Endothelial cell of umbilical vein (primary cell): Measurements from ENCODE around the gene SBDS. TPM values are rescaled to one million over a fixed set of nuclear protein-coding genes. Genes with fewer than 3 reads are reported as not detected.

Experiments
- BruUV-seq: library from RNA; stranded (reverse); fragments of 400-500 nt; replicated peaks from 2 replicates; lab custom pipeline; 2021; lab: Mats Ljungman, UMichigan
- CTCF ChIA-PET: fragments of 300-600, 350-600 bp; sonication (Branson Sonifier 250); formaldehyde crosslinking; loops from one replicate; lab custom pipeline; 2021; ENCODE audit warnings: antibody characterized with exemption, inconsistent platforms; lab: Charles Lee
- POLR2A ChIA-PET: fragments of 300-600, 350-600 bp; sonication (Branson Sonifier 250); formaldehyde crosslinking; loops from one replicate; lab custom pipeline; 2021; ENCODE audit warnings: antibody characterized with exemption, inconsistent platforms; lab: Charles Lee
- DNase-seq: peaks from one replicate; pipeline ENCODE4 v3.0.0-alpha.2; 2011; ENCODE audit warnings: low read depth, low spot score
- FAIRE-seq: peaks from 2 replicates; lab custom pipeline; 2011; peaks lifted over from hg19 to GRCh38; lab: Jason Lieb, UNC
- H2AFZ ChIP-seq: 2 replicates; pipeline ENCODE4 v1.6.0; 2012; ENCODE audit warnings: low read depth, low read length, control low read depth, inconsistent platforms
- H3K27ac ChIP-seq: 2 replicates; pipeline ENCODE4 v1.5.1; 2011; ENCODE audit warnings: low read depth, mild to moderate bottlenecking, control low read depth, low read length, moderate library complexity; ENCODE audit not compliant: insufficient read depth
- H3K27me3 ChIP-seq, 2 experiments: 2 replicates each; pipeline versions ENCODE4 v1.6.0 to v1.6.1; 2011; ENCODE audit warnings: low read length in 2 of 2, mixed read lengths in 1 of 2; ENCODE audit not compliant: control insufficient read depth in 2 of 2, insufficient read depth in 2 of 2
- H3K36me3 ChIP-seq, 2 experiments: 2 replicates in 1 of 2; 3 replicates in 1 of 2; pipeline ENCODE4 v1.5.1; 2011; ENCODE audit warnings: low read length in 2 of 2, mild to moderate bottlenecking in 1 of 2, moderate library complexity in 1 of 2; ENCODE audit not compliant: control insufficient read depth in 2 of 2, insufficient read depth in 2 of 2; ENCODE audit errors: extremely low read depth in 1 of 2
- H3K4me1 ChIP-seq: 3 replicates; pipeline ENCODE4 v1.5.1; 2011; ENCODE audit warnings: mild to moderate bottlenecking, low read length; ENCODE audit not compliant: control insufficient read depth, insufficient read depth; ENCODE audit errors: extremely low read depth
- H3K4me2 ChIP-seq: 2 replicates; pipeline ENCODE4 v1.6.1; 2011; ENCODE audit warnings: low read length, control low read depth, mixed read lengths; ENCODE audit not compliant: insufficient read depth
- H3K4me3 ChIP-seq, 3 experiments: fragments of 200-600 bp in 1 of 3; sonication (generic), shearing (Covaris generic) in 1 of 3; replicated peaks in 1 of 3; 2 replicates each; pipeline ENCODE4 v1.5.1; 2011 to 2016; ENCODE audit warnings: control low read depth in 3 of 3, low read length in 3 of 3, mild to moderate bottlenecking in 2 of 3, inconsistent platforms in 1 of 3, low read depth in 1 of 3, moderate library complexity in 1 of 3; ENCODE audit not compliant: insufficient read depth in 1 of 3
- H3K79me2 ChIP-seq: 2 replicates; pipeline ENCODE4 v1.6.0; 2012; ENCODE audit warnings: low read length, inconsistent platforms; ENCODE audit not compliant: control insufficient read depth, insufficient read depth
- H3K9ac ChIP-seq: replicated peaks from 2 replicates; pipeline ENCODE3; 2011; ENCODE audit warnings: low read length, control low read depth; ENCODE audit not compliant: insufficient read depth; ENCODE audit errors: extremely low read depth
- H3K9me1 ChIP-seq: replicated peaks from 3 replicates; pipeline ENCODE4 v1.6.0; 2011; ENCODE audit warnings: mild to moderate bottlenecking, low read length; ENCODE audit not compliant: control insufficient read depth, insufficient read depth; ENCODE audit errors: extremely low read depth
- H3K9me3 ChIP-seq: replicated peaks from 2 replicates; pipeline ENCODE4 v1.5.1; 2012; ENCODE audit warnings: low read length, inconsistent platforms; ENCODE audit not compliant: control insufficient read depth, insufficient read depth
- H4K20me1 ChIP-seq: replicated peaks from 2 replicates; pipeline ENCODE3; 2011; ENCODE audit warnings: mild to moderate bottlenecking, low read length; ENCODE audit not compliant: control insufficient read depth, insufficient read depth; ENCODE audit errors: extremely low read depth
- CTCF ChIP-seq, 2 donors: IDR thresholded peaks; 1 replicate in 1 of 2; 2 replicates in 1 of 2; pipeline ENCODE4 v1.5.1; 2011; ENCODE audit warnings: low read length in 2 of 2, mild to moderate bottlenecking in 2 of 2, moderate library complexity in 2 of 2, control low read depth in 1 of 2, inconsistent platforms in 1 of 2, low read depth in 1 of 2; ENCODE audit not compliant: insufficient read depth in 1 of 2; ENCODE audit errors: extremely low read depth in 1 of 2
- EZH2 ChIP-seq: IDR thresholded peaks from 2 replicates; pipeline ENCODE4 v1.6.1; 2012; ENCODE audit warnings: borderline replicate concordance, low read depth, mild to moderate bottlenecking, moderate library complexity, low read length, inconsistent platforms; ENCODE audit not compliant: severe bottlenecking
- FOS ChIP-seq: IDR thresholded peaks from 2 replicates; pipeline ENCODE4 v1.6.1; 2011; ENCODE audit warnings: mild to moderate bottlenecking, low read length, moderate library complexity, borderline replicate concordance; ENCODE audit not compliant: insufficient read depth
- GATA2 ChIP-seq: IDR thresholded peaks from 2 replicates; pipeline ENCODE4 v1.7.0; 2011; ENCODE audit warnings: low read depth, mild to moderate bottlenecking, moderate library complexity, mixed read lengths, low read length; ENCODE audit not compliant: insufficient read length, insufficient read depth
- JUN ChIP-seq: IDR thresholded peaks from 2 replicates; pipeline ENCODE4 v1.6.1; 2011; ENCODE audit warnings: borderline replicate concordance, low read depth; ENCODE audit not compliant: insufficient read length, insufficient read depth
- MAX ChIP-seq: IDR thresholded peaks from 2 replicates; pipeline ENCODE4 v1.6.1; 2011; ENCODE audit not compliant: insufficient read depth, insufficient read length
- MYC ChIP-seq: IDR thresholded peaks from one replicate; pipeline ENCODE4 v1.6.1; 2011; ENCODE audit warnings: mild to moderate bottlenecking, low read depth, low read length
- POLR2A ChIP-seq: IDR thresholded peaks from 2 replicates; pipeline ENCODE4 v1.6.1; 2012; ENCODE audit warnings: low read depth, mild to moderate bottlenecking, control low read depth, low read length
- POLR2AphosphoS5 ChIP-seq: IDR thresholded peaks from 2 replicates; pipeline ENCODE4 v1.6.1; 2012; ENCODE audit warnings: low read depth, mild to moderate bottlenecking, control low read depth, low read length, moderate library complexity; ENCODE audit not compliant: insufficient read depth
- dilution Hi-C: fragments of 300-500 bp; cut with MboI; formaldehyde crosslinking; loops from one replicate; pipeline ENCODE4 v1.15.0; 2019; ENCODE audit warnings: low sequenced_read_pairs; ENCODE audit not compliant: extremely low pct_ligation_motif_present
- intact Hi-C: fragments of 100-400 bp; cut with micrococcal nuclease; formaldehyde crosslinking; loops from one replicate; pipeline ENCODE4 v1.10.0; 2022
- polyA plus RNA-seq, 4 experiments: library from polyadenylated mRNA; depleted of rRNA in 3 of 4; stranded (reverse) in 3 of 4; unstranded in 1 of 4; fragments of >200 nt; gene quantifications; 2 replicates each; pipeline versions ENCODE4 v1.2.1 to v1.2.3, GENCODE V29; 2011 to 2012; ENCODE audit warnings: missing spikeins in 1 of 4
- total RNA-seq: library from RNA; stranded (reverse); gene quantifications from 2 replicates; pipeline ENCODE4 v1.2.3, GENCODE V29; 2021

Gene SBDS
- total and polyA plus RNA-seq, 2 donors (not counting 3 experiments of a cell fraction or from before 2014, with no cell fraction given), result 30.7 to 86.5 TPM

- no peaks in the 10 kb centered on the region for H3K9me3 ChIP-seq
- ChIA-PET CTCF (no interaction called here), POLR2A (interaction anchor here (0.7 kb wide), 1 partner anchor 38 kb away, joined by 3 read pairs; no protein-coding TSS in a partner anchor)
- dilution Hi-C loops (no loop called here), intact Hi-C loops (no loop called here)
- no peak overlapping the region for H3K27ac ChIP-seq
- no peaks in the 10 kb centered on the region for H3K27me3 ChIP-seq
- DNase-seq, result no peak
- no peaks in the 10 kb centered on the region for H3K4me1 ChIP-seq
- peaks cover 70% of the 10 kb centered on the region for H3K79me2 ChIP-seq
- FAIRE-seq, result no peak
- no peak overlapping the region for H3K4me3 ChIP-seq
- no peak for TF ChIP-seq POLR2AphosphoS5
- no peak for TF ChIP-seq EZH2
- no peak for TF ChIP-seq FOS
- TF ChIP-seq JUN, result no peak
- no peak for TF ChIP-seq CTCF (IDR thresholded peaks at IDR 0.05; ENCODE audit: extremely low read depth in 1 of 2, insufficient read depth in 1 of 2, low read depth in 1 of 2, low read length in 2 of 2)
- TF ChIP-seq POLR2A, result no peak
- TF ChIP-seq MYC, result no peak
- TF ChIP-seq MAX, result no peak
- TF ChIP-seq GATA2, result no peak
- no peak overlapping the region for H3K4me2 ChIP-seq
- H4K20me1 ChIP-seq, result no peaks in the 10 kb centered on the region
- no peaks in the 10 kb centered on the region for H3K9me1 ChIP-seq
- no peak overlapping the region for H2AFZ ChIP-seq
- no peak overlapping the region for H3K9ac ChIP-seq
- BruUV-seq, result no TSS peak
- H3K36me3 ChIP-seq, result peaks cover 0 to 9% of the 10 kb centered on the region in 2 experiments
Observed at GRCh38 chr7:66939325-66939724, 56.1 kb downstream of the SBDS start.
